H7 (cell line): ENCODE data around the gene FNDC7. TPM values are rescaled to one million over a fixed set of nuclear protein-coding genes. Genes with fewer than 3 reads are reported as not detected.
"Not testable (repeated sequence)": the region's sequence is repeated elsewhere in the genome, so short reads cannot be mapped to it uniquely, and the experiment has no call there.

Experiments used
- DNase-seq: peaks from one replicate; pipeline ENCODE4 v3.0.0; 2012
- H3K27me3 ChIP-seq: 2 replicates; pipeline ENCODE4 v1.6.0; 2011; ENCODE audit warnings: mild to moderate bottlenecking, low read length; ENCODE audit not compliant: control insufficient read depth, insufficient read depth
- H3K36me3 ChIP-seq: replicated peaks from 2 replicates; pipeline ENCODE4 v1.5.1; 2011; ENCODE audit warnings: low read length; ENCODE audit not compliant: control insufficient read depth, insufficient read depth
- H3K4me3 ChIP-seq: 2 replicates; pipeline ENCODE4 v1.5.1; 2011; ENCODE audit warnings: low read depth, mild to moderate bottlenecking, control low read depth, low read length, moderate library complexity; ENCODE audit not compliant: insufficient read depth
- total RNA-seq: library from RNA; depleted of rRNA; stranded (reverse); fragments of >200 nt; shearing (Covaris generic); gene quantifications from 2 replicates; pipeline ENCODE4 v1.2.3, GENCODE V29; 2014; rRNA removed

The FNDC7 gene, protein sequence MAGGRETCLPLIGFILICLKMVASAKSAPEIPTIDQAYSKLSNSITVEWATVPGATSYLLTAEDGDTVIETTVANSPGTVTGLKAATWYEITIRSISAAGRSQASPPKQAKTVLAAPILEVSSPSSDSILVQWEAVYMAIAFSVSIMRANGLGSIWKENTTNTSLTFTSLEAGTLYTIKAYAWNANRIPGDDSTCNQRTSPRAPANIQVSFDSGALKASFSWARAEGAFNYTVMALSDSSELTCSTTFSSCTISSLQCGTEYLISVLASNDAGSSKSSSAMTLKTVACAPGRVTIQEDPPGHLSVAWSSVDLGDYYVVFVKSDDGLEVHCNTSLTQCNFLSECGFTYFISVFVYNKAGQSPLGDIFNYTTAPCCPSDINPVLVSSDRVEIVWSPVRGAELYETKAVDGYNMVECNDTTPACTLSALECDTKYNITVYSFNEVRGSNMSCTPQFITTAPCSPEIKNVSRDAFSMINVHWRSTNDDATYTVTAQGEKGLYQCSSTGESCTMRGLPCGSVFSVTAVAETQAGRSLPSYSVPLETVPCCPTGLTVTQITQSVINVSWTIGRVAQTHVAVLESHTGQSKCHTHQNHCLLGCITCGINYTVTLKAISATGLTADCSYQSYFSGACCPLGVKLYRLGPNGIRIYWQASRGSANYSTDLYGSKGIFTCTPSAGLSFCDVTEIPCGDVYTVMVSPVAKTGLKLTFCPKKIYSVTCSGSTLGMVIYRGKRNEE
- total RNA-seq: 0.03 and 0.33 TPM in 2 replicates

DNA sequence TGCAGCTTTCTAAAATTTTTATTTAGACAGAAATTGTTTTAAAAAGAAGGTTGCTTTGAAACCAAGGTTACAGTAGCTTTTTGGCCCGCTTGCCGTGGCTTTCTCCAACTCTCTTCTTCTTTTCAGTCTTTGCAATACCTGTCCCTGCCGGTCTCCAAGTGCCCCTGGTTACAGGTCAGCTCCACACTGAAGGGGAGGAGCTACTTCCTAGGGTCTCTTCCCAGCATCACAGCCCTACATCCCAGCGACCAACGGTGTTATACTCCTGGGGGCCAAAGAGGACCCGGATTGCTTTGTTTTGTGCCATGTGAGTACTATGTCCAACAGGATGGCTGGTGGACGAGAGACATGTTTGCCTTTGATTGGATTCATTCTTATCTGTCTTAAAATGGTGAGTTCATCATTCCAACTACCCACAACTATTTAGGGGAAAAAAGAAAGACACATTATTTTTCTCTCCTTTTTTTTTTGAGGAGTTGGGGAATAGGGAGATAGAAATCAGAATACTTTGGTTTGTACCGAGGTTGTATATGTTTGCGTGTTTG lies at the start of gene FNDC7:
Gene FNDC7, plus strand, starts transcription at position 303 of the 545 bp plus-strand sequence. Its CDS starts 26 bp downstream, at position 329.
- no peak within 1 kb of the TSS for H3K4me3 ChIP-seq
- H3K36me3 ChIP-seq: no peaks in the 10 kb centered on the region
- peak; percentile 78 for DNase-seq
- H3K27me3 ChIP-seq: no peaks in the 10 kb centered on the region

DNA sequence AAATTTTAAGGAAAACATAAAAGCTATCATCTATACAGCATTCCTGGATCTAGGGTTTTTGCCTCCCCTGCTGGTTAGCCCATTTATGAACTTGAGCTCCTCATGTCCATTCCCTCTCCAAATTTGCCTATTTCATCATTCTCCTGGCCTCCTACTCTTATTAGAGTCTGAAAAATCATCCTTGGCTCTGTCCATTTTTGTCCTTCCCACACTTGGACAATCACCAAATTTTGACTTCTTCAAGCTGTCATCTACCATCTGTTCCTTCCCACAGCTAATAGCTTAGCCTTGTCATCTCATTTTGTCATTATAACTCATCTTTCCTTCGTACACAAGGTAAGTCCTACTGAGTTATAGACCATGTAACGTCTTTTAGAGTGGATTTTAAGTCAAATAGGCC lies 49.6 kb upstream of the FNDC7 start:
- no peak for DNase-seq
- Histone ChIP-seq H3K4me3 (no peak overlapping the region), H3K27me3 (peaks cover 15% of the 10 kb centered on the region), H3K36me3 (no peaks in the 10 kb centered on the region)

DNA sequence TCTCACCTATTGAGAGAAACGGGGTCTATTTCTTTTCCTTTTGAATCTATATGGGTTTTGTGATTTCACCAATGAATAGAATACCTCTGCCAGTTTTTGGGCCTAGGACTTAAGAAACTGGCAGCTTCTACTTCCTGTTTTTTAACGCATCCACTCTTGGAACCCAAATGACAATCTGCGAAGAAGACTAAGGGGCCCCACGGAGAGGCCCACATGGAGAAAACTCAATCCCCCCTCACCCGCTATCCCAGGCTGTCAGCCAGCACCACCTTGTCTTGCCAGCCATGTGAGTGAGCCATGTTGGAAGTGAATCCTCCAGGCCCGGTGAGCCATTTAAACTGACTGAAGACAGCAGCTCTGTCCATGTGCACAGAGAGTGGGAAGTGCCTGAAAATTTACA lies 48.2 kb upstream of the FNDC7 start:
- DNase-seq: no peak
- no peak overlapping the region for H3K4me3 ChIP-seq

DNA sequence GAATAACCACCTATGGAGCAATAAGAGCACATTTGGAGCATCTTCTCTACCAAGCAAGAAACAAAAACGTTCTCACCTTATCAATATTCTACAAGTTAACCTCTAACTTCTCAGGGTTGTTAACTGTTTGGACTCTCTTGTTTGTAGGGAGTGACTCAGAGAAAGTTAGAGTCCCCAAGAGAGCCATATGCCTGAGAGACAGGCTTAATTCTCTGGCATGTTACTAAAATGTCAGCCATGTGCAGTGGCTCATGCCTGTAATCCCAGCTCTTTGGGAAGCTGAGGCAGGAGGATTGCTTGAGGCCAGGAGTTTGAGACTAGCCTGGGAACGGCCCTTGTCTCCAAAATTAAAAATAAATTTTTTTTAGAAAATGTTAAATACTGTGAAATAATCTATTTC lies 47.6 kb upstream of the FNDC7 start:
- Histone ChIP-seq H3K27me3 (peaks cover 15% of the 10 kb centered on the region), H3K4me3 (no peak overlapping the region), H3K36me3 (no peaks in the 10 kb centered on the region)
- DNase-seq: no peak

More for the DNA sequence above, 48.2 kb upstream of the FNDC7 start:
- H3K27me3 ChIP-seq: peaks cover 15% of the 10 kb centered on the region
- no peaks in the 10 kb centered on the region for H3K36me3 ChIP-seq

DNA sequence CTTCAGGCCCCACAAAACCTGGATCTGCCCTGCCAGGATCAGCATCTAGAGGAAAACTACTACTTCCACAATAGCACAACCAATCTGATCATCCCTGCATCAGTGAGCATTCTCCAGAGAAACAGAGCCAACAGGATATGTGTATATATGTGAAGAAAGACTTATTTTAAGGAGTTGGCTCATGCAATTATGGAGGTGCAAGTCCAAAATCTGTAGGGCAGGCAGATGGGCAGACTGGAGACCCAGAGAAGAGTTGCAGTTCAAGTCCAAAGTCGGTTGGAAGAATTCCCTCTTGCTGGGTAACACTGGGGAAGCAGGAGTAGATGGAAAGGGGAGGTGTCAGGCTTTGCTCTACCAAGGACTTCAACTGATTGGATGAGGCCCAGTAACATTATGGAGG lies 46.9 kb upstream of the FNDC7 start:
- H3K36me3 ChIP-seq: no peaks in the 10 kb centered on the region
- H3K27me3 ChIP-seq: peaks cover 15% of the 10 kb centered on the region
- no peak for DNase-seq
- H3K4me3 ChIP-seq: no peak overlapping the region

DNA sequence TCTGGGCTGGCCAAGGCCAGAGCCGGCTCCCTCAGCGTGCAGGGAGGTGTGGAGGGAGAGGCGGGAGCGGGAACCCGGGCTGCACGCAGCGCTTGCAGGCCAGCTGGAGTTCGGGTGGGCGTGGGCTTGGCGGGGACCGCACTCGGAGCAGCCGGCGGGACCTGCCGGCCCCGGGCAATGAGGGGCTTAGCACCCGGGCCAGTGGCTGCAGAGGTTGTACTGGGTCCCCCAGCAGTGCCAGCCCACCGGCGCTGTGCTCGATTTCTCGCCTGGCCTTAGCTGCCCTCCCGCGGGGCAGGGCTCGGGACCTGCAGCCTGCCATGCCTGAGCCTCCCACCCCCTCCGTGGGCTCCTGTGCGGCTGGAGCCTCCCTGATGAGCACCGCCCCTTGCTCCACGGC lies 45.3 kb upstream of the FNDC7 start:
- H3K4me3 ChIP-seq, DNase-seq, H3K36me3 ChIP-seq, H3K27me3 ChIP-seq: not testable (repeated sequence)

DNA sequence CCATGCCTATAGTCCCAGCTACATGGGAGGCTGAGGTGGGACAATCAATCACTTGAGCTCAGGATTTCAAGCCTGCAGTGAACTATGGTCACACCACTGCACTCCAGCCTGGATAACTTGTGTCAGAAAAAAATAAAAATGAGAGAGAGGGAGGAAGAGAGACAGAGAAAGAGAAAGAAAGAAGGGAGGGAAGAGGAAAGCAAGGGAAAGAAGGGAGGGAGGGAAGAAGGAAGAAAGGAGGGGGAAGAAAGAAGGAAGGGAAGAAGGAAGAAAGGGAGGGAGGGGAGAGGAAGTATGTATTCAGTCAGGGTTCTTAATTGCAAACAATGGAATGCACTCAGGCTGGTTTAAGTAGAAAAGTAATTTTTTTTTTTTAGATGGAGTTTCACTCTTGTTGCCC lies 43.9 kb upstream of the FNDC7 start:
- DNase-seq: no peak
- H3K36me3 ChIP-seq: no peaks in the 10 kb centered on the region
- H3K4me3 ChIP-seq: no peak overlapping the region
- no peaks in the 10 kb centered on the region for H3K27me3 ChIP-seq

DNA sequence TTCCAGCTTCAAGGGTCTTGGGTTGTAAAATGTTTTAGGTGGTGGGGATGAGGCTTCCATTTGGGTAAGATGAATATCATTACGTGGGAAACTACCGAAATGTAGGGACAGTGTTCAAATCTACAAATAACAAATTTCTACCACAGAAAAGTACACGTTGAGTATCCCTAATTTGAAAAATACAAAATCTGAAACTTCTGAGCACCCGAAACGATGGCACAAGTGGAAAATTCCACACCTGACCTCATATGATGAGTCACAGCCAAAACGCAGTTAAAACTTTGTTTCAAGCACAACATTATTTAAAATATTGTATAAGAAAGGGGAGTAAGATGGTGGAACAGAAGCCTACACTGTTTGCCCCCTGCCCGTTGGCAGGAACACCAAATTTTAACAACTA lies 43.0 kb upstream of the FNDC7 start:
- H3K4me3 ChIP-seq: no peak overlapping the region
- H3K36me3 ChIP-seq: no peaks in the 10 kb centered on the region
- DNase-seq: no peak
- H3K27me3 ChIP-seq: no peaks in the 10 kb centered on the region

DNA sequence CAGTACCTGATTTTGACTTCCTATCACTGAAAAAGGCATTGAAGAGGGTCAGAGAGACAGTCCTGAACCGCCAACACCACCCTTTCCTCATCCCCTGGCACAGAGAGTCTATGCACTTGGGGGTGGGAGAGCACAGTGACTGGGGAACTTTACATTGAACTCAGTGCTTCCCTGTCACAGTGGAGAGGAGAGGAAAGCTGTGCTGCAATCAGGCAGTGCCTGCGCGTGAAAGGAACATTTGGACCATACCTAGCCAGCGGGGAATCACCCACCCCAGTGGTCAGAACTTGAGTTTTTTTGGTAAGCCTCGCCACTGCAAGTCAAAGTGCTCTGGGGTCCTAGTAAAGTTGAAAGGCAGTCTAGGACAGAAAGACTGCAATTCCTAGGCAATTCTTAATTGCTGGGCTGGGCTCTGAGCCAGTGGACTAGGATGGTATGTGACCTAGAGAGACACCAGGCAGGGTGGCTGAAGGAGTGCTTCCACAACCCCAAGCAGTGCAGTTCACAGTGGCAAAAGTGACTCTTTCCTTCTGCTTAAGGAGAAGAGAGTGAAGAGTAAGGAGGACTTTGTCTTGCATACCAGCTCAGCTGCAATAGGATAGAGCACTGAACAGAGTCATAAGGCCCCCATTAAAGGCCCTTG lies 42.5 kb upstream of the FNDC7 start:
- H3K4me3 ChIP-seq: no peak overlapping the region
- DNase-seq: no peak
- no peaks in the 10 kb centered on the region for H3K36me3 ChIP-seq
- no peaks in the 10 kb centered on the region for H3K27me3 ChIP-seq

DNA sequence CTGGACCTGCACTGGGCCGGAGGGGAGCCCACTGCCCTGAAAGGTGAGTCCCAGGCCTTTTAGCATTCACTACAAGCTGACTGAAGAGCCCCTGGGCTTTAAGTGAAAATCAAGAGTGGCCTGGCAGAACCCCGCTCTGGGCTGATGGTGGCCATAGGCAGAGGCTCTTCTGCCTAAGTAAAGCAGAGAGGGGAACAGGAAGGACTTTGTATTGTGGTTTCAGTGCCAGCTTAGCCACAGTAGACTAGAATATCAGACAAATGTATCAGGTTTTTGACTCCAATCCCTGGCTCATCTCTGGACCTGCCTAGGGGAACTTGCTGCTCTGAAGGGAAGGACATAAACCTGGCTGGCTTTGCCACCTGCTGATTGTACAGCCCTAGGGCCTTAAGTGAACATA lies 41.6 kb upstream of the FNDC7 start:
- Histone ChIP-seq H3K4me3 (no peak overlapping the region), H3K36me3 (no peaks in the 10 kb centered on the region), H3K27me3 (no peaks in the 10 kb centered on the region)
- DNase-seq: no peak

DNA sequence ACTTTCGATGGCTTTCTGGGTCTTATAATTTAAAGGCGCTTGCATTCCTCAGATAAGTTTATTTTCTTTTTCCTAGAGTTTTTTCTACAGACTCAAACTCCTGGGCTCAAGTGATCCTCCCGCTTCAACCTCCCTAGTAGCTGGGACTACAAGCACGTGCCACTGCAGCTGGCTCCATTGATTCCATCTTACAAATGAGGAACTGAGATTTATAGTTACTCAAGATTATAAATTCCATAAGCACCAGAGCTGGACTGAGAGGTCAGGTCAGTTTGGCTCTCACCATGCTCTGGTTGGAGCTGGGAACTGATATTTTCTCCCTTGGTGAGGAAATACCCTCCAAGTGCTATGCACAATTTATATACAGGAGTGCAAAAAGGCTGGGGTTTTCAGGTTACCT lies 34.0 kb upstream of the FNDC7 start:
- H3K36me3 ChIP-seq: no peaks in the 10 kb centered on the region
- no peak overlapping the region for H3K4me3 ChIP-seq
- no peaks in the 10 kb centered on the region for H3K27me3 ChIP-seq
- no peak for DNase-seq

DNA sequence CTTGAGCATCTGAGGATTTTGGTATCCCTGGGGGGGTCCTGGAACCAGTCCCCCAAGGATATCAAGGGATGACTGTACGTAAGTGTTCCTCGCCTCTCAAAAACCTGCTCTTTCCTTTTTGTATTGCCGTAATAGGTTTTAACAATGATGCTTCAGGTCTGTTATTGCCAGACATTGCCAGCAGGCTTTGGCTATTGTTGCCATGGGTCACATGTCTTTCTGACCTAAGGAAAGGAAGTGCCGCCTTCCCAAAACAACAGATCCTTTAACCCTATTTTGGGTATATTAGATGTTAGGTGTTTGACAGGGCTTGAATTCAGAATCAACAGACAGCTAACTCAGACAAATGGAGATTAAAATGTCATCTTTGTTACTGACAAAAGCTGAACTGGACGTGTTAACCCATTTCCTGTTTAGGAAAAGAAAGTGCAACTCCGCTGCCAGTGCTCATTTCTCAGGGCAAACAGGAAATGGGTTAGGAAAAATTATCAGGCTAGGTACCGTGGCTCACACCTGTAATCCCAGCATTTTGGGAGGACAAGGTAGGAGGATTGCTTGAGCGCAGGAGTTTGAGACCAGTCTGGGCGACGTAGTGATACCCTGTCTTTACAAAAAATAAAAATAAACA lies 33.0 kb upstream of the FNDC7 start:
- DNase-seq: no peak
- H3K36me3 ChIP-seq: no peaks in the 10 kb centered on the region
- H3K27me3 ChIP-seq: no peaks in the 10 kb centered on the region
- H3K4me3 ChIP-seq: no peak overlapping the region

DNA sequence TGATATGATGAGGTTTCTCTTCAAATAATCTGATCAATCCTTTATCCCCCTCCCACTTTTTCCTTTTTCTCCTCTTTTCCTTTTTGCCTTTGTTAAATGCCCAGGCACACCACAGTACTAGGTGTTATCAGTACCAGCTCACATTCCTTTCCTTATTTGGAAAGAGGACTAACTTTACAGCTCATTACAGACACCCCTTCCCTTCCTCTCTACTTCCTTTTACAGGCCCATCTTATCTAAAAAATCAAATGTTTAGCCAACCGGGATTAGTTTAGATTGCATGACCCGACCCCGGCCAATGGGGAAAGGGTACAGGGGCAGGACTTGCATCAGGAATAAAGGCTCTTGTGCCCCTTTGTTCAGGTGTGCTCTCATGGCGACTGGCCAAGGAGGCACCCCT lies 31.0 kb upstream of the FNDC7 start:
- not testable (repeated sequence) for DNase-seq, H3K27me3 ChIP-seq, H3K4me3 ChIP-seq, H3K36me3 ChIP-seq

DNA sequence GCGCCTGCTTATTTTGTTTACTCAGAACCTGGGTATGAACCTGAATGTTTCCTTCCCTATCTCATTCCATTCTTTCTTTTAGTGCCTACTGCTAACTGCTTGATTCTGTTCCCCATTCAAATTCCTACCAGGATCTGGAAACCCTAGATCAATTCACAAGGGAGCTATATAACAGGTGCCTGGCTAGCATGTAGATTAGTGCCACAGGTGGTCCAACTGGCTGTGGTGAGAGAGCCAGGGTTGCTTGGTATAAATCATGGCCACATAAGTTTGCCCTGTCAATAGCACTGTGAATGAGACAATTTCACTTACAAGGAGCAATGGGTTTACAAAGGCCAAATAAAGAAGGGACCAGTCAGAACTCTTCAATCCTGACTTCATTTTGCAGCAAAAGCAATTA lies 27.2 kb upstream of the FNDC7 start:
- Histone ChIP-seq H3K4me3 (no peak overlapping the region), H3K27me3 (no peaks in the 10 kb centered on the region), H3K36me3 (no peaks in the 10 kb centered on the region)
- peak; percentile 37 for DNase-seq
